ENCODE results near the gene PTPRO.

Gene PTPRO

GRCh38 chr12:15558915-15559528, 236.7 kb downstream of the PTPRO start:
- no peak for DNase-seq (ENCODE audit: low spot score)

DNA sequence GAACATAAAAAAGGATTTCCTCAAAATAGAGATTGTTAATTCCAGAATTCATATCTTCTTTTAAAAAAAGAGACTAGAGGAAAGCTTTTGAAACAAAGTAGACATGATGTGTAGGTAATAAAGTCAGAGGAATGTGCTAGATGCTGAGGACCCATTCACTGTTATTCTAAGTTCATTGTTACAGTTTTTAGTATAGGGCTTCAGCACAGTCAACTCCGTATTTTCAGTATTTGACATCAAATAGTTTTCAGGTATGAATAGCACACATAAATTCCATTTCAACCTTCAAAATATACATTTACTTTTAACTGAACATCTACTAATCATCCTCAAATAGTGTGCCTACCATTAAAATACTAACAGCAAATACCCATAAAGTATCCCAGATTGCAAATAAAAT, 239.1 kb downstream of the PTPRO start:
- DNase-seq (ENCODE audit: low spot score): no peak

DNA sequence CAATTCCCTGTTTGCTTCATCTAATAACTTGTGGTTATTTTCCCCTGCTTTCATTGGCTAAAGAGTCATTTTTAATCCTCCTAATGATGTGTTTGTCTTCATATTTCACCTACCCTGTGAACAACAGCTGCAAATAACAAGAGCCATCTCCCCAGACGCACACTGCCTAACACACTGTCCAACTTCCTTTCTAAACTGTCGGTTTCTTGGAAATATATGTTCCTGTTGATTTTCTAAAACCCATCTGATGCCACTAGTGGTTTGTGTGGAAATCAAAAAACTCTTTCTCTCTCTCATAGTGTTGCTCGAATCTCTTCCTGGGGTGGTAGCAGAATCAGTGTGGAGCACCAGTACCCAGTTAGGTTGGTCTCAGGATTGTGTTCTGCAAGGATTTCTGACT, 240.0 kb downstream of the PTPRO start:
- DNase-seq (ENCODE audit: low spot score): peak; percentile 27

- peak; percentile 50 for DNase-seq (ENCODE audit: low spot score)
Measured at GRCh38 chr12:15563663-15564062, 241.4 kb downstream of the PTPRO start.

DNA sequence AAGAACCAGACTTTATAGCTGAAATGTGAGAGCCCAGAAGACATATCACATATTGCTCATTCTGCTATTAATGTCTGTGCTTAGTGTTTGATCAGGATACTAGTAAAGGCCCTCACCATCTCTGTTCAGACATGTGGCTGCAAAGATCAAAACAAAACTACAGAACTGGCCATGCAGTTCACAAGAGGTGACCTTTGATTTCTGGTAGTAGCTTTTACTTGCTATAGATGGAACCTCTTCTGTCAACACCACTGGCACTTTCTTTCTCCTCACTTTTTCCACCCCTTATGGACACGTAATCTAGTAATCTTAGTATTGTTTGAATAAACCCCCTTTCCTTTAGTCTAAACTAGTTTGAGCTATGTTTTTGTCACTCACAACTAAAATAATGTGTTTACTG, 252.0 kb downstream of the PTPRO start:
- DNase-seq (ENCODE audit: low spot score): no peak

DNA sequence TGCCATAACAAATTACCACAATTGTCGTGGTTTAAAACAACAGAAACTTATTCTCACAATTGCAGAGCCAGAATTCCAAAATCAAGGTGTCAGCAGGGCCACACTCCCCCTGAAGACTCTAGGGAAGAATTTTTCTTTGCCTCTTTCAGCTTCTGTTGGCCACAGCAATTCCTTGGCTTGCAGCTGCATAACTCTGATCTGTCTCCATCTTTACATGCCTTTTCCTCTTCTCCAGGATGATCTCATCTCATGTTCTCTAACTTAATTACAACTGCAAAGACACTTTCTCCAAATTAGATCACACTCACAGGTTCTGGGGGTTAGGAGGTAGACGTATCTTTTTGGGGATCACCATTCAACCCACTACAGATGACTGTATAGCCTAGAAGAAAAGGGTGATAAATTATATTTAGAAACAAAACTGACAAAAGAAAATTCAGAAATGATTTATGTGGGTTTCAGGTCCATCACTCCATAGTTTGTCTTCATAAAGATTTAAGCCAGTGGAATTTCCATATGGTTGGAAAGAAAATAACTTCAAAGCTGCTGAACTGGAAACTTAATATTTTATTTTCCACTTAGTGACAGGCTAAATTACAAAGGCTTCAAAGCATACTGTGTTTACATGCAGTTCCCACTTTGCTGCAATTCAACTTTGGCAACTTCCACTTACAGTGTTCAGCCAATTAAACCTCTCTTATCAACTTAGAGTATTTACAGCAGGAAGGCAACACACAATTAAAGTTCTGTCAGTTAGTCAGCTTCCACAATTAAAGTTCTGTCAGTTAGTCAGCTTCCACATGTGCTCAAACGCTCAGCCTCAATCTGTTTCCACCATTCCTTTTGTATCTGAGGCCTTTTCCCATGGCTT, 253.6 kb downstream of the PTPRO start:
- no peak for DNase-seq (ENCODE audit: low spot score)

DNA sequence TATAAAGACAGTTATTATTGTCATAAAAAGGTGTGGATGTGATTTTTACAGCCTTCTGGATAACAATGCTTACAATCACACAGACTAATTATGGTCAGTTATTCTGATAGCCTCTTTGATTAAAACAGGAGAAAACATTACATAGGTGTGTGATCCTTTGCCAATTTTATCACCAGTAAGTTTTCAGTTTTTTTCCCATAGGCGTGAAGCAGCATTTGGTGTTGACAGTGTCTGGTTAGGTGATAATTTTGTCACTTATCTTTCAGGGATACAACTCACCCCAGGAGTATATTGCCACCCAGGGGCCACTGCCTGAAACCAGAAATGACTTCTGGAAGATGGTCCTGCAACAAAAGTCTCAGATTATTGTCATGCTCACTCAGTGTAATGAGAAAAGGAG, 258.1 kb downstream of the PTPRO start:
- peak; percentile 48 for DNase-seq (ENCODE audit: low spot score)

GRCh38 chr12:15581006-15581405, 258.7 kb downstream of the PTPRO start:
- DNase-seq (ENCODE audit: low spot score): no peak

- DNase-seq (ENCODE audit: low spot score): no peak
Measured at GRCh38 chr12:15583804-15584203, 261.5 kb downstream of the PTPRO start.

- DNase-seq (ENCODE audit: low spot score): peak; percentile 59
Measured at GRCh38 chr12:15584366-15585041, 262.2 kb downstream of the PTPRO start.

DNA sequence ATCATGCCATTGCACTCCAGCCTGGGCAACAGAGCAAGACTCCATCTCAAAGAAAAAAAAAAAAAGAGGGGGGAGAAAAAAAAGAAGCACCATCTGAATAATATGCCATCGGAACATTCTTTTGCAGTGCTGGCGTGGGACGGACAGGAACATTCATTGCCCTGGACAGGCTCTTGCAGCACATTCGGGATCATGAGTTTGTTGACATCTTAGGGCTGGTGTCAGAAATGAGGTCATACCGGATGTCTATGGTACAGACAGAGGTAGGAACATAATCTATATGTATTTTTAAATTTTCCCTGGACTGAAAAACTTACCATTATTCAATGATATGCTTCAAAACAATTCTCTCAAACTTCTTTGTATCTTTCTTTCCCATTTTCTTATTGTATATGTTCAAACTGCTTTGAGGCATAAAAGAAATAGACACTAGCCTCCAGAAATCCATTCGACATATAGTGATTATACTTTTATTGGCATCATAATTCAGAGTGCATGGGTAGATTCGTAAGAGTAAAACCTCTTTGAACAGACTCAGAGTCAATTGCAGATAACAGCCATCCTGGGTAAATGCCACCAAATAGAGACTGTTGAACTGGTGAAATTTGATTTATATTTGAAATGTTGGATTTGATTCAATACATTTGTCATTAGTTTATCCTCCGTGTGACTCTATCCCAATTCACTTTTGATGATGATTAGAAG, 267.2 kb downstream of the PTPRO start:
- DNase-seq (ENCODE audit: low spot score): no peak

DNA sequence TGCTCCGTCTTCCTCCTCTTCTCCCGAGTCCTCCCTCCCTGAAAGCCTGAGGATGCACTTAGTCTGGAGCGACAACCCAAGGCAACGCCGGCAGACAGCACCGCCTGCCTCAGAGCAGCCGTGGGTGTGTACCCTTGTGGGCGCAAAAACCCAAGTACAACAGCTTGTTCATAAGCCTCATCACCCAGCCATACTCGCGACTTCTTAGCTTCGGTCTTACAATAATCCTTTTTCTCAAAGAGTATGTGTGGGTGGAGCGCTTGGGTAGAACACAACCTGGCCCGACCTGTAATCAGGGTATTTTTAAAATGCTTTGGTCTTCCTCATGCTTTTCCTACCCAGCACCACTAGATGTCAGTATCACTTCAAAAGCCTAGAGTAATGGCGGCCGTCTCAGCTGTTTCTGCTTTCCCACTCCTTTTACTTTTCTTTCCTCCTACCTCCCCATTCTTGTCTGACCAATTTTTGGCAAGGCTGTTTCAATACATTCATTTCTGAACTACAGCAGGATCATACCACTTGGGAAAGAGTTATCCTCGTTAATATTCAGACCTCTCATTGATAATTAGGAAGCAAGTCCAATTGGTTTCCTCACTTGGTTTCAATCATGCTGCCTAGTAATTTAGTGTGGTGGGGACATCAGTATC, 268.0 kb downstream of the PTPRO start:
- peak; percentile 67 for DNase-seq (ENCODE audit: low spot score)

DNA sequence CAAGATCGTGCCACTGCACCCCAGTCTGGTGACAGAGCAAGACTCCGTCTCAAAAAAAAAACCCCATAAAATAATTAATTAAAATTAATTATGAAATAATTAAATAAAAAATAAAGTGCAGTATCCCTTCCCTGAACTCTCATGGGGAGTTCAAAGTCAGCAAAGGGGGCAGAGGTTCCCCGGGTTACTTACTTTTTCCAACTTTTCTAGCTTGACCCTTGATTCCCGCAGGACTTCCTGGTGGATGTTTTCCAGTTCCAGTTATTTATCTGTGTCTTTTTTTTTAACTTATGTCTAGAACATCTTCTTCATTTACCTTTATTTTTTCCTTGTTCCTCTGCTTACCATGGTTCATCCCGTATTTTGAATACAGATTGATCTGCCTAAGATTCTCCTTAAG, 269.5 kb downstream of the PTPRO start:
- DNase-seq (ENCODE audit: low spot score): no peak

DNA sequence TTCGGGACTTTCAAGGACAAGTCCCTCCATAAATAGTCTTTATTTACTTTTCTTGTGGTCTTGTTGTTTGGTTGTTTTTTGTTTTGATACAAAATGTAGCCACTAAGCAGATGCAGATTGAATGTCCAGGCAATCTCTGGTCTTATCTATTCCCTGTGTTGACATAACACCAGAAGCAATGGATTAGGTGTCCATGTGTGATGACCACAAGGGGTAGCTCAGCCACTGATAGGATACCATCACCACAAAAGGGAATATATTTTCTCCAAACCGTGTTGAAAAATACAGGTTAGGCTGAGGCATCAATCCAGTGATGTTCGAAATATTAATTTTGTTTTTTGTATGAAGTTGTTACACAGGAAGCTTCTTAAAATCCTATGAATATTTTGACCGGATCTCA, 270.6 kb downstream of the PTPRO start:
- no peak for DNase-seq (ENCODE audit: low spot score)

- no peak for DNase-seq (ENCODE audit: low spot score)
Measured at GRCh38 chr12:15596174-15596573, 273.9 kb downstream of the PTPRO start.

- no peak for DNase-seq (ENCODE audit: low spot score)
Measured at GRCh38 chr12:15597125-15597830, 275.0 kb downstream of the PTPRO start.

DNA sequence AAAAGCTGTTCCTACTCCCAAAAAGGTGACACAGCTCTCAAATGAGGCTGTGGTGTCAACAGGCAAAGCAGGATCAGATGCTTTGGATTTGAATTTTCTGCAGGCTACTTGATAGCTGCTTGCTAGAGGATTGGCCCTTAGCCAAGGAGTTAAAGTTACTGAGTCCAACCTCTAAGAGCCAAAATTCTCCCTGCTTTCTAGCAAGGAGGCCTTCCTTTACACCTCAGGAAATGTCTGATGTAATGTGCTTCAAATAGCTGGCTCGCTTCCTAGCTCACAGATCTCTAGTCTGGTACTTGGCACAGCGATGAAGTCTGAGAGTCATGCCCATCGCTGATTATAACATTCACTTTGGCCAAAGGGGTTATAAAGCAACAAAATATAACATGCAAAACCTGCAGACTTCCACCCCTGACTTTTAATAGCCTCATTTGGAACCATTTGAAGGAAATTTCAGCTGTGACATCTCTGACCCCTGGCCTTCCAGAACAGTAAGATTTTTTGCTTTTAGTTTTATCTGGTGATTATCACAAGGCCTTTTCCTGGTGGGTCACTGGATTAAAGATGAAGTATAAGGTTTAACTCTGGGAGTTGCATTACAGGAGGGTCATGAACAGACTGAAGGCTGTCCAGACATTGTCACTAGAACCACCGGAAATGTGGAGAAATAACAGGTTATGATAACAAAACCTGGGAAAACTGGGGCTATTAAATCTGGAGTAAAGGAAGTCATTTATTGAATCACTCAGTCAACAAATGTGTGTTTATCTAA, 277.1 kb downstream of the PTPRO start:
- no peak for DNase-seq (ENCODE audit: low spot score)

- DNase-seq (ENCODE audit: low spot score): no peak
Measured at GRCh38 chr12:15600223-15600935, 278.1 kb downstream of the PTPRO start.

GRCh38 chr12:15601210-15601800, 279.0 kb downstream of the PTPRO start:
- DNase-seq (ENCODE audit: low spot score): no peak

Data from CD4-positive, alpha-beta T cell treated with Interleukin-6 at 100 ng/mL for 8 hours (primary cell).